Measurements from ENCODE around the gene INSC. TPM values are rescaled to one million over a fixed set of nuclear protein-coding genes. Genes with fewer than 3 reads are reported as not detected.

Gene INSC
- polyA plus RNA-seq, 1 donor from 2014 or later: 0.12 TPM

GRCh38 chr11:15119826-15120225 lies 5.1 kb downstream of the INSC start:
- H3K79me2 ChIP-seq (replicated peaks; ENCODE audit: insufficient read depth, low read length): no peaks in the 10 kb centered on the region
- no peaks in the 10 kb centered on the region for H3K9me2 ChIP-seq (ENCODE audit: insufficient read depth, low read length)
- no peak for TF ChIP-seq CTCF (IDR thresholded peaks at IDR 0.05; ENCODE audit: poor library complexity, severe bottlenecking)
- no peak for TF ChIP-seq POLR2AphosphoS5 (IDR thresholded peaks at IDR 0.05)
- TF ChIP-seq MXI1 (conservative IDR thresholded peaks at IDR 0.05; ENCODE audit: poor library complexity, severe bottlenecking): no peak
- no peak for TF ChIP-seq TAF1 (IDR thresholded peaks at IDR 0.05; ENCODE audit: low read depth)
- peaks cover 4% of the 10 kb centered on the region for H3K27me3 ChIP-seq (ENCODE audit: insufficient read depth, low read depth, low read length)
- no peak overlapping the region for H3K4me3 ChIP-seq (ENCODE audit: low read length)
- H2AFZ ChIP-seq (ENCODE audit: low read depth, low read length): no peak overlapping the region
- H3F3A ChIP-seq (ENCODE audit: insufficient read depth, low read length, poor library complexity, severe bottlenecking): no peaks in the 10 kb centered on the region
- no peaks in the 10 kb centered on the region for H3K9me3 ChIP-seq (ENCODE audit: low read length)
- H3K4me2 ChIP-seq (ENCODE audit: low read length): no peak overlapping the region
- H3K36me3 ChIP-seq (ENCODE audit: insufficient read depth, low read length): no peaks in the 10 kb centered on the region
- H4K20me1 ChIP-seq (ENCODE audit: insufficient read depth): no peaks in the 10 kb centered on the region
- H3K9ac ChIP-seq (ENCODE audit: low read length): no peak overlapping the region
- H3K27ac ChIP-seq (ENCODE audit: low read length): no peak overlapping the region

- Histone ChIP-seq H3K9ac (ENCODE audit: low read length) (no peak overlapping the region), H3F3A (ENCODE audit: insufficient read depth, low read length, poor library complexity, severe bottlenecking) (no peaks in the 10 kb centered on the region), H4K20me1 (ENCODE audit: insufficient read depth) (no peaks in the 10 kb centered on the region), H2AFZ (ENCODE audit: low read depth, low read length) (no peak overlapping the region), H3K4me2 (ENCODE audit: low read length) (no peak overlapping the region), H3K4me3 (ENCODE audit: low read length) (no peak overlapping the region), H3K9me2 (ENCODE audit: insufficient read depth, low read length) (no peaks in the 10 kb centered on the region), H3K27ac (ENCODE audit: low read length) (no peak overlapping the region), H3K9me3 (ENCODE audit: low read length) (no peaks in the 10 kb centered on the region), H3K27me3 (ENCODE audit: insufficient read depth, low read depth, low read length) (no peaks in the 10 kb centered on the region), H3K79me2 (replicated peaks; ENCODE audit: insufficient read depth, low read length) (no peaks in the 10 kb centered on the region), H3K36me3 (ENCODE audit: insufficient read depth, low read length) (no peaks in the 10 kb centered on the region)
- TF ChIP-seq, protein P1, sequence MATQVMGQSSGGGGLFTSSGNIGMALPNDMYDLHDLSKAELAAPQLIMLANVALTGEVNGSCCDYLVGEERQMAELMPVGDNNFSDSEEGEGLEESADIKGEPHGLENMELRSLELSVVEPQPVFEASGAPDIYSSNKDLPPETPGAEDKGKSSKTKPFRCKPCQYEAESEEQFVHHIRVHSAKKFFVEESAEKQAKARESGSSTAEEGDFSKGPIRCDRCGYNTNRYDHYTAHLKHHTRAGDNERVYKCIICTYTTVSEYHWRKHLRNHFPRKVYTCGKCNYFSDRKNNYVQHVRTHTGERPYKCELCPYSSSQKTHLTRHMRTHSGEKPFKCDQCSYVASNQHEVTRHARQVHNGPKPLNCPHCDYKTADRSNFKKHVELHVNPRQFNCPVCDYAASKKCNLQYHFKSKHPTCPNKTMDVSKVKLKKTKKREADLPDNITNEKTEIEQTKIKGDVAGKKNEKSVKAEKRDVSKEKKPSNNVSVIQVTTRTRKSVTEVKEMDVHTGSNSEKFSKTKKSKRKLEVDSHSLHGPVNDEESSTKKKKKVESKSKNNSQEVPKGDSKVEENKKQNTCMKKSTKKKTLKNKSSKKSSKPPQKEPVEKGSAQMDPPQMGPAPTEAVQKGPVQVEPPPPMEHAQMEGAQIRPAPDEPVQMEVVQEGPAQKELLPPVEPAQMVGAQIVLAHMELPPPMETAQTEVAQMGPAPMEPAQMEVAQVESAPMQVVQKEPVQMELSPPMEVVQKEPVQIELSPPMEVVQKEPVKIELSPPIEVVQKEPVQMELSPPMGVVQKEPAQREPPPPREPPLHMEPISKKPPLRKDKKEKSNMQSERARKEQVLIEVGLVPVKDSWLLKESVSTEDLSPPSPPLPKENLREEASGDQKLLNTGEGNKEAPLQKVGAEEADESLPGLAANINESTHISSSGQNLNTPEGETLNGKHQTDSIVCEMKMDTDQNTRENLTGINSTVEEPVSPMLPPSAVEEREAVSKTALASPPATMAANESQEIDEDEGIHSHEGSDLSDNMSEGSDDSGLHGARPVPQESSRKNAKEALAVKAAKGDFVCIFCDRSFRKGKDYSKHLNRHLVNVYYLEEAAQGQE (IDR thresholded peaks at IDR 0.05; ENCODE audit: borderline replicate concordance): no peak
- TF ChIP-seq EZH2 (IDR thresholded peaks at IDR 0.05; ENCODE audit: borderline replicate concordance, insufficient read depth, low read length, poor library complexity, severe bottlenecking) (no peak), TAF1 (IDR thresholded peaks at IDR 0.05; ENCODE audit: low read depth) (no peak), EP300 (conservative IDR thresholded peaks at IDR 0.05; ENCODE audit: poor library complexity, severe bottlenecking) (no peak), POLR2AphosphoS5 (IDR thresholded peaks at IDR 0.05) (no peak), CTCF (IDR thresholded peaks at IDR 0.05; ENCODE audit: poor library complexity, severe bottlenecking) (no peak)
Observed at GRCh38 chr11:15123849-15124248, 9.1 kb downstream of the INSC start.
